ENCODE results near the gene RPS19BP1.
A peak's percentile ranks its signal among the peaks of the same experiment; 100 is the strongest.
"Not testable (repeated sequence)": the region's sequence is repeated elsewhere in the genome, so short reads cannot be mapped to it uniquely, and the experiment has no call there.

RPS19BP1 gene

GRCh38 chr22:39510529-39511149 lies 21.9 kb downstream of the RPS19BP1 start:
- DNase-seq, result no peak

GRCh38 chr22:39508393-39508792 lies 24.2 kb downstream of the RPS19BP1 start:
- DNase-seq, result no peak

GRCh38 chr22:39507021-39507420 lies 25.5 kb downstream of the RPS19BP1 start:
- not testable (repeated sequence) for DNase-seq

- no peak for DNase-seq
Observed at GRCh38 chr22:39504071-39504470, 28.5 kb downstream of the RPS19BP1 start.

- DNase-seq, result no peak
Observed at GRCh38 chr22:39503630-39504029, 28.9 kb downstream of the RPS19BP1 start.

GRCh38 chr22:39502789-39503409 lies 29.6 kb downstream of the RPS19BP1 start:
- no peak for DNase-seq

- peak; percentile 96 to 97 for DNase-seq
Observed at GRCh38 chr22:39502109-39502788, 30.3 kb downstream of the RPS19BP1 start, which contains the start of gene MIEF1. Gene MIEF1 (plus strand): TSS chr22:39502290. CDS start chr22:39511295, 9,005 bp downstream.

GRCh38 chr22:39501644-39502108 lies 30.9 kb downstream of the RPS19BP1 start:
- no peak for DNase-seq

GRCh38 chr22:39500101-39500500 lies 32.4 kb downstream of the RPS19BP1 start:
- no peak for DNase-seq

GRCh38 chr22:39498802-39499201 lies 33.7 kb downstream of the RPS19BP1 start:
- no peak for DNase-seq

- no peak for DNase-seq
Observed at GRCh38 chr22:39498368-39498767, 34.2 kb downstream of the RPS19BP1 start.

- no peak for DNase-seq
Observed at GRCh38 chr22:39497429-39497828, 35.1 kb downstream of the RPS19BP1 start.

GRCh38 chr22:39496131-39496838 lies 36.3 kb downstream of the RPS19BP1 start:
- peak; percentile 75 to 79 for DNase-seq

GRCh38 chr22:39494471-39495120 lies 38.0 kb downstream of the RPS19BP1 start:
- DNase-seq, result no peak

GRCh38 chr22:39493759-39494158 lies 38.8 kb downstream of the RPS19BP1 start:
- DNase-seq, result no peak

- DNase-seq, result no peak
Observed at GRCh38 chr22:39492186-39492585, 40.4 kb downstream of the RPS19BP1 start.

- DNase-seq, result no peak
Observed at GRCh38 chr22:39491696-39492095, 40.9 kb downstream of the RPS19BP1 start.

- no peak for DNase-seq
Observed at GRCh38 chr22:39490966-39491680, 41.4 kb downstream of the RPS19BP1 start.

- peak; percentile 82 to 84 for DNase-seq
Observed at GRCh38 chr22:39490135-39490798, 42.3 kb downstream of the RPS19BP1 start.

- no peak for DNase-seq
Observed at GRCh38 chr22:39489094-39490068, 43.2 kb downstream of the RPS19BP1 start.
